GM12878 (cell line): ENCODE measurements around the gene TRMT1. TPM values are rescaled to one million over a fixed set of nuclear protein-coding genes. Genes with fewer than 3 reads are reported as not detected.
A peak's percentile ranks its signal among the peaks of the same experiment; 100 is the strongest.

Source experiments
- BRCA1 ChIP-seq: IDR thresholded peaks from 2 replicates; pipeline ENCODE4 v1.6.1; 2011; ENCODE audit warnings: low read depth, low read length, improper control_type of control experiment
- ETV6 ChIP-seq, 2 experiments: fragments of 450-650 bp in 1 of 2; IDR thresholded peaks in 1 of 2; conservative IDR thresholded peaks in 1 of 2; 2 replicates each; pipeline ENCODE4 v1.6.1; 2014; ENCODE audit warnings: antibody characterized with exemption in 1 of 2, borderline replicate concordance in 1 of 2, low read depth in 1 of 2, mild to moderate bottlenecking in 1 of 2, moderate library complexity in 1 of 2
- GATAD2B ChIP-seq: fragments of 450-650 bp; conservative IDR thresholded peaks from 2 replicates; pipeline ENCODE4 v1.6.1; 2017; ENCODE audit warnings: low read depth, mild to moderate bottlenecking, moderate library complexity
- HCFC1 ChIP-seq: fragments of 150-350 bp; IDR thresholded peaks from 2 replicates; pipeline ENCODE4 v1.6.1; 2014; ENCODE audit warnings: low read length
- IKZF1 ChIP-seq: fragments of 450-650 bp; conservative IDR thresholded peaks from 2 replicates; pipeline ENCODE4 v1.6.1; 2017; ENCODE audit warnings: antibody characterized with exemption, mild to moderate bottlenecking
- NFYA ChIP-seq: IDR thresholded peaks from 2 replicates; pipeline ENCODE4 v1.6.1; 2011; ENCODE audit warnings: low read depth, mild to moderate bottlenecking, low read length, improper control_type of control experiment, borderline replicate concordance
- RAD51 ChIP-seq: fragments of 450-650 bp; IDR thresholded peaks from 2 replicates; pipeline ENCODE4 v1.6.1; 2016; ENCODE audit warnings: moderate library complexity, mild to moderate bottlenecking, inconsistent platforms
- SUPT20H ChIP-seq: IDR thresholded peaks from 2 replicates; pipeline ENCODE4 v1.6.1; 2011; ENCODE audit warnings: low read depth, mild to moderate bottlenecking, low read length, moderate library complexity, borderline replicate concordance; ENCODE audit not compliant: control insufficient read depth
- TCF3 ChIP-seq: IDR thresholded peaks from 2 replicates; pipeline ENCODE4 v1.6.1; 2012; ENCODE audit warnings: low read depth, mild to moderate bottlenecking, low read length, borderline replicate concordance; ENCODE audit not compliant: insufficient read depth
- YY1 ChIP-seq: IDR thresholded peaks from 2 replicates; pipeline ENCODE4 v1.6.1; 2011; ENCODE audit warnings: low read depth, mild to moderate bottlenecking, low read length
- polyA plus RNA-seq, 11 experiments: library from polyadenylated mRNA; depleted of rRNA in 4 of 11; unstranded in 6 of 11; stranded (reverse) in 5 of 11; fragments of >200 nt; fragmentation: Nextera tagmentation in 4 of 11; fragmentation: Illumina TruSeq in 1 of 11; extraction: Ambion mirVana in 4 of 11; extraction: Trizol in 1 of 11; gene quantifications; 1 replicate in 1 of 11; 2 replicates in 10 of 11; pipeline versions ENCODE4 v1.2.1 to v1.2.3, GENCODE V29; 2011 to 2016; ENCODE audit warnings: inconsistent platforms in 2 of 11, missing spikeins in 2 of 11, low read depth in 1 of 11
- total RNA-seq, 4 experiments: library from RNA; depleted of rRNA in 3 of 4; stranded (reverse); fragments of >200 nt in 3 of 4; fragmentation: Illumina TruSeq in 1 of 4; extraction: Trizol in 1 of 4; gene quantifications; 2 replicates each; pipeline versions ENCODE4 v1.2.1 to v1.2.3, GENCODE V29; 2013 to 2021
- TF ChIP-seq, protein P1 (sequence below): IDR thresholded peaks from 2 replicates; pipeline ENCODE4 v1.6.1; 2011; ENCODE audit warnings: borderline replicate concordance, low read depth, mild to moderate bottlenecking, moderate library complexity, low read length; ENCODE audit not compliant: insufficient read depth, poor library complexity, severe bottlenecking
- TF ChIP-seq, protein P2 (sequence below): fragments of 450-650 bp; IDR thresholded peaks from 2 replicates; pipeline ENCODE4 v1.6.1; 2017; ENCODE audit warnings: mild to moderate bottlenecking, moderate library complexity
- TF ChIP-seq, protein P3 (sequence below): fragments of 450-650 bp; IDR thresholded peaks from 2 replicates; pipeline ENCODE4 v1.6.1; 2017; ENCODE audit warnings: mild to moderate bottlenecking
- TF ChIP-seq, protein P4 (sequence below): fragments of 450-650 bp; IDR thresholded peaks from 2 replicates; pipeline ENCODE4 v1.6.1; 2018; ENCODE audit warnings: borderline replicate concordance, mild to moderate bottlenecking; ENCODE audit not compliant: partially characterized antibody
- TF ChIP-seq, protein P5 (sequence below), 3 experiments: IDR thresholded peaks in 2 of 3; conservative IDR thresholded peaks in 1 of 3; 2 replicates each; pipeline ENCODE4 v1.5.1; 2011; ENCODE audit warnings: low read depth in 3 of 3, low read length in 3 of 3, mild to moderate bottlenecking in 3 of 3, control low read depth in 2 of 3, moderate library complexity in 2 of 3, inconsistent platforms in 1 of 3, mixed read lengths in 1 of 3; ENCODE audit not compliant: control insufficient read depth in 2 of 3, insufficient read depth in 1 of 3; ENCODE audit errors: extremely low read depth in 1 of 3

The TRMT1 gene
- total and polyA plus RNA-seq, 10 of the 15 experiments (the other 5 are each of a cell fraction or from before 2014, with no cell fraction given) = 3.4 to 68.8 (median 34.8) TPM

DNA sequence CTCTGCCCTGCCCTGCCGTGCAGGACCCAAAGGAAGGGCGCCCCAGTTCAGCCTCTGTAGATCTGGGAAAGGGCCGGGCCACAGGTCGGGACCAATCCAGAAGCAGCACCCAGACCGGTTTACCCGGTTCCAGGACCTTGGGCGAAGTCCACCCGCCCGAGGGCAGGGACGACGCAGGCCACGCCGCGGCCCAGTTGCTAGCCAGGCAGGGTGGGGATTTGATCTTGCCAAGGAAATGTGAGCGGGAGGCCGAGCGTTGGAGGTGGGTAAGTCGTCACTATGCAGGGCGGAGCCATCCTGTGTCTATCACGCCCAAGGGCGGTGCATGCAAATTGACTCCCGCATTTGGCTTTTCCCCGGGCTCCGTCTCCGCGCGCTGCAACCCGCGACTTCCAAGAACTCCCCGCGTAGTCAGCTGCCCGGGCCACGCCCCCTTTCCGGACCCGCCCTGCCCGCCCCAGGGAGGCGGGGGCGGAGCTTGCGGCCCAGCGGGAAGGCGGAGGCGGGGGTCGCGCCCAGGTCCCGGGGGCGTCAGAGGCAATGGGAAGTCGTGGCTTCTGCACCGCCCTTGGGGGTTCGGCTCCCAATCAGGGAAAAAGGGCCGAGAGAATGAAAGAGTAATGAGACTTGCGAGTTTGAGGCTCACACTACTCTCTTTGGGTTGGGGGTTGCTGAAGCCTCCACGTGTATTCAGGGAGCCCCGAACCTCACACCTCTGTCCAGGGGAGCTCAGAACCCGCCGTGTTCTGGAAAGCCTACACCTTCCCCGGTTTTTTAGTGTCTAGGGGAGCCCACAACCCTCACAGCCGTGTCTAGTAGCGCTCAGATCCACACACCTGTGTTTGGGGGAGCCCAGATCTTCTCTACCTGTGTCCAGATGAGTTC, 46.4 kb upstream of the TRMT1 start (continued):
- TF ChIP-seq, protein P1, sequence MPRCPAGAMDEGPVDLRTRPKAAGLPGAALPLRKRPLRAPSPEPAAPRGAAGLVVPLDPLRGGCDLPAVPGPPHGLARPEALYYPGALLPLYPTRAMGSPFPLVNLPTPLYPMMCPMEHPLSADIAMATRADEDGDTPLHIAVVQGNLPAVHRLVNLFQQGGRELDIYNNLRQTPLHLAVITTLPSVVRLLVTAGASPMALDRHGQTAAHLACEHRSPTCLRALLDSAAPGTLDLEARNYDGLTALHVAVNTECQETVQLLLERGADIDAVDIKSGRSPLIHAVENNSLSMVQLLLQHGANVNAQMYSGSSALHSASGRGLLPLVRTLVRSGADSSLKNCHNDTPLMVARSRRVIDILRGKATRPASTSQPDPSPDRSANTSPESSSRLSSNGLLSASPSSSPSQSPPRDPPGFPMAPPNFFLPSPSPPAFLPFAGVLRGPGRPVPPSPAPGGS = no peak
- no peak for TF ChIP-seq BRCA1
- no peak for TF ChIP-seq SUPT20H
- TF ChIP-seq, protein P2, sequence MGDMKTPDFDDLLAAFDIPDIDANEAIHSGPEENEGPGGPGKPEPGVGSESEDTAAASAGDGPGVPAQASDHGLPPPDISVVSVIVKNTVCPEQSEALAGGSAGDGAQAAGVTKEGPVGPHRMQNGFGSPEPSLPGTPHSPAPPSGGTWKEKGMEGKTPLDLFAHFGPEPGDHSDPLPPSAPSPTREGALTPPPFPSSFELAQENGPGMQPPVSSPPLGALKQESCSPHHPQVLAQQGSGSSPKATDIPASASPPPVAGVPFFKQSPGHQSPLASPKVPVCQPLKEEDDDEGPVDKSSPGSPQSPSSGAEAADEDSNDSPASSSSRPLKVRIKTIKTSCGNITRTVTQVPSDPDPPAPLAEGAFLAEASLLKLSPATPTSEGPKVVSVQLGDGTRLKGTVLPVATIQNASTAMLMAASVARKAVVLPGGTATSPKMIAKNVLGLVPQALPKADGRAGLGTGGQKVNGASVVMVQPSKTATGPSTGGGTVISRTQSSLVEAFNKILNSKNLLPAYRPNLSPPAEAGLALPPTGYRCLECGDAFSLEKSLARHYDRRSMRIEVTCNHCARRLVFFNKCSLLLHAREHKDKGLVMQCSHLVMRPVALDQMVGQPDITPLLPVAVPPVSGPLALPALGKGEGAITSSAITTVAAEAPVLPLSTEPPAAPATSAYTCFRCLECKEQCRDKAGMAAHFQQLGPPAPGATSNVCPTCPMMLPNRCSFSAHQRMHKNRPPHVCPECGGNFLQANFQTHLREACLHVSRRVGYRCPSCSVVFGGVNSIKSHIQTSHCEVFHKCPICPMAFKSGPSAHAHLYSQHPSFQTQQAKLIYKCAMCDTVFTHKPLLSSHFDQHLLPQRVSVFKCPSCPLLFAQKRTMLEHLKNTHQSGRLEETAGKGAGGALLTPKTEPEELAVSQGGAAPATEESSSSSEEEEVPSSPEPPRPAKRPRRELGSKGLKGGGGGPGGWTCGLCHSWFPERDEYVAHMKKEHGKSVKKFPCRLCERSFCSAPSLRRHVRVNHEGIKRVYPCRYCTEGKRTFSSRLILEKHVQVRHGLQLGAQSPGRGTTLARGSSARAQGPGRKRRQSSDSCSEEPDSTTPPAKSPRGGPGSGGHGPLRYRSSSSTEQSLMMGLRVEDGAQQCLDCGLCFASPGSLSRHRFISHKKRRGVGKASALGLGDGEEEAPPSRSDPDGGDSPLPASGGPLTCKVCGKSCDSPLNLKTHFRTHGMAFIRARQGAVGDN = peak; percentile 75
- TF ChIP-seq TCF3 = no peak
- TF ChIP-seq, protein P3, sequence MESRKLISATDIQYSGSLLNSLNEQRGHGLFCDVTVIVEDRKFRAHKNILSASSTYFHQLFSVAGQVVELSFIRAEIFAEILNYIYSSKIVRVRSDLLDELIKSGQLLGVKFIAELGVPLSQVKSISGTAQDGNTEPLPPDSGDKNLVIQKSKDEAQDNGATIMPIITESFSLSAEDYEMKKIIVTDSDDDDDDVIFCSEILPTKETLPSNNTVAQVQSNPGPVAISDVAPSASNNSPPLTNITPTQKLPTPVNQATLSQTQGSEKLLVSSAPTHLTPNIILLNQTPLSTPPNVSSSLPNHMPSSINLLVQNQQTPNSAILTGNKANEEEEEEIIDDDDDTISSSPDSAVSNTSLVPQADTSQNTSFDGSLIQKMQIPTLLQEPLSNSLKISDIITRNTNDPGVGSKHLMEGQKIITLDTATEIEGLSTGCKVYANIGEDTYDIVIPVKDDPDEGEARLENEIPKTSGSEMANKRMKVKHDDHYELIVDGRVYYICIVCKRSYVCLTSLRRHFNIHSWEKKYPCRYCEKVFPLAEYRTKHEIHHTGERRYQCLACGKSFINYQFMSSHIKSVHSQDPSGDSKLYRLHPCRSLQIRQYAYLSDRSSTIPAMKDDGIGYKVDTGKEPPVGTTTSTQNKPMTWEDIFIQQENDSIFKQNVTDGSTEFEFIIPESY = no peak
- no peak for TF ChIP-seq ETV6 (conservative IDR thresholded peaks at IDR 0.05 in 1 of 2, IDR thresholded peaks at IDR 0.05 in 1 of 2; ENCODE audit: borderline replicate concordance in 1 of 2, low read depth in 1 of 2)
- TF ChIP-seq RAD51 = no peak
- TF ChIP-seq, protein P4, sequence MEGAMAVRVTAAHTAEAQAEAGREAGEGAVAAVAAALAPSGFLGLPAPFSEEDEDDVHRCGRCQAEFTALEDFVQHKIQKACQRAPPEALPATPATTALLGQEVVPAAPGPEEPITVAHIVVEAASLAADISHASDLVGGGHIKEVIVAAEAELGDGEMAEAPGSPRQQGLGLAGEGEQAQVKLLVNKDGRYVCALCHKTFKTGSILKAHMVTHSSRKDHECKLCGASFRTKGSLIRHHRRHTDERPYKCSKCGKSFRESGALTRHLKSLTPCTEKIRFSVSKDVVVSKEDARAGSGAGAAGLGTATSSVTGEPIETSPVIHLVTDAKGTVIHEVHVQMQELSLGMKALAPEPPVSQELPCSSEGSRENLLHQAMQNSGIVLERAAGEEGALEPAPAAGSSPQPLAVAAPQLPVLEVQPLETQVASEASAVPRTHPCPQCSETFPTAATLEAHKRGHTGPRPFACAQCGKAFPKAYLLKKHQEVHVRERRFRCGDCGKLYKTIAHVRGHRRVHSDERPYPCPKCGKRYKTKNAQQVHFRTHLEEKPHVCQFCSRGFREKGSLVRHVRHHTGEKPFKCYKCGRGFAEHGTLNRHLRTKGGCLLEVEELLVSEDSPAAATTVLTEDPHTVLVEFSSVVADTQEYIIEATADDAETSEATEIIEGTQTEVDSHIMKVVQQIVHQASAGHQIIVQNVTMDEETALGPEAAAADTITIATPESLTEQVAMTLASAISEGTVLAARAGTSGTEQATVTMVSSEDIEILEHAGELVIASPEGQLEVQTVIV = no peak
- TF ChIP-seq, protein P5, sequence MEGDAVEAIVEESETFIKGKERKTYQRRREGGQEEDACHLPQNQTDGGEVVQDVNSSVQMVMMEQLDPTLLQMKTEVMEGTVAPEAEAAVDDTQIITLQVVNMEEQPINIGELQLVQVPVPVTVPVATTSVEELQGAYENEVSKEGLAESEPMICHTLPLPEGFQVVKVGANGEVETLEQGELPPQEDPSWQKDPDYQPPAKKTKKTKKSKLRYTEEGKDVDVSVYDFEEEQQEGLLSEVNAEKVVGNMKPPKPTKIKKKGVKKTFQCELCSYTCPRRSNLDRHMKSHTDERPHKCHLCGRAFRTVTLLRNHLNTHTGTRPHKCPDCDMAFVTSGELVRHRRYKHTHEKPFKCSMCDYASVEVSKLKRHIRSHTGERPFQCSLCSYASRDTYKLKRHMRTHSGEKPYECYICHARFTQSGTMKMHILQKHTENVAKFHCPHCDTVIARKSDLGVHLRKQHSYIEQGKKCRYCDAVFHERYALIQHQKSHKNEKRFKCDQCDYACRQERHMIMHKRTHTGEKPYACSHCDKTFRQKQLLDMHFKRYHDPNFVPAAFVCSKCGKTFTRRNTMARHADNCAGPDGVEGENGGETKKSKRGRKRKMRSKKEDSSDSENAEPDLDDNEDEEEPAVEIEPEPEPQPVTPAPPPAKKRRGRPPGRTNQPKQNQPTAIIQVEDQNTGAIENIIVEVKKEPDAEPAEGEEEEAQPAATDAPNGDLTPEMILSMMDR (IDR thresholded peaks at IDR 0.05 in 2 of 3, conservative IDR thresholded peaks at IDR 0.05 in 1 of 3; ENCODE audit: control insufficient read depth in 2 of 3, extremely low read depth in 1 of 3, insufficient read depth in 1 of 3, low read depth in 3 of 3, low read length in 3 of 3) = no peak
- TF ChIP-seq IKZF1 = peak; percentile 86
- peak; percentile 40; the same call in 1 of the 2 replicates for TF ChIP-seq GATAD2B
- TF ChIP-seq NFYA = no peak
- no peak for TF ChIP-seq YY1
- TF ChIP-seq HCFC1 = no peak
